Measurements from ENCODE around the gene DDX50.

DNA sequence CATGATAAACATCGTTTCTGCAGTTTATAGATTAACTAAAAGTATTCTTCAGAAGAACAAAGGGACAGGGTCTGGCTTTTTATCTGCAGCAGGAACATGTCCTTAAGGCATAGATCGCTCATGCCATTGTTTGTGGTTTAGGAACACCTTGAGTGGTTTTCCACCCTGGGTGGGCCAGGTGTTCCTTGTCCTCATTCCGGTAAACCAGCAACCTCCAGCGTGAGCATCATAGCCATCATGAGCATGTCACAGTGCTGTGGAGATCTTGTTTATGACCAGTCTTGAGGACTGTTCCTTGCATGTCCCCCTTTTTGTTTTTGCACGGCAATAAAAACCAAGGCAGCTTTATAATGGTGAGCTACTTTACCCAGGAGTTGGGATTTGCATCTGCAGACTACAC is 39.9 kb upstream of the DDX50 start:
- TF ChIP-seq, protein P1, sequence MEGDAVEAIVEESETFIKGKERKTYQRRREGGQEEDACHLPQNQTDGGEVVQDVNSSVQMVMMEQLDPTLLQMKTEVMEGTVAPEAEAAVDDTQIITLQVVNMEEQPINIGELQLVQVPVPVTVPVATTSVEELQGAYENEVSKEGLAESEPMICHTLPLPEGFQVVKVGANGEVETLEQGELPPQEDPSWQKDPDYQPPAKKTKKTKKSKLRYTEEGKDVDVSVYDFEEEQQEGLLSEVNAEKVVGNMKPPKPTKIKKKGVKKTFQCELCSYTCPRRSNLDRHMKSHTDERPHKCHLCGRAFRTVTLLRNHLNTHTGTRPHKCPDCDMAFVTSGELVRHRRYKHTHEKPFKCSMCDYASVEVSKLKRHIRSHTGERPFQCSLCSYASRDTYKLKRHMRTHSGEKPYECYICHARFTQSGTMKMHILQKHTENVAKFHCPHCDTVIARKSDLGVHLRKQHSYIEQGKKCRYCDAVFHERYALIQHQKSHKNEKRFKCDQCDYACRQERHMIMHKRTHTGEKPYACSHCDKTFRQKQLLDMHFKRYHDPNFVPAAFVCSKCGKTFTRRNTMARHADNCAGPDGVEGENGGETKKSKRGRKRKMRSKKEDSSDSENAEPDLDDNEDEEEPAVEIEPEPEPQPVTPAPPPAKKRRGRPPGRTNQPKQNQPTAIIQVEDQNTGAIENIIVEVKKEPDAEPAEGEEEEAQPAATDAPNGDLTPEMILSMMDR (IDR thresholded peaks at IDR 0.05; ENCODE audit: insufficient read depth, low read length, poor library complexity, severe bottlenecking), result no peak
- TF ChIP-seq EZH2phosphoT487 (conservative IDR thresholded peaks at IDR 0.05; ENCODE audit: low read length), result no peak
